Measurements from ENCODE around the gene PPA2.

The PPA2 gene

GRCh38 chr4:105430811-105431210, 43.1 kb downstream of the PPA2 start:
- H3K27ac ChIP-seq (replicated peaks): no peak overlapping the region
- no peaks in the 10 kb centered on the region for H3K27me3 ChIP-seq (ENCODE audit: insufficient read depth, poor library complexity, severe bottlenecking)
- no peak for TF ChIP-seq SPI1 (IDR thresholded peaks at IDR 0.05; ENCODE audit: borderline replicate concordance, low read depth)
- TF ChIP-seq GABPA (IDR thresholded peaks at IDR 0.05; ENCODE audit: low read depth): no peak
- no peak for TF ChIP-seq CTCF (IDR thresholded peaks at IDR 0.05; ENCODE audit: insufficient read depth, low read length)
- no peak for TF ChIP-seq POLR2AphosphoS5 (IDR thresholded peaks at IDR 0.05; ENCODE audit: low read depth)
- TF ChIP-seq, protein P1, sequence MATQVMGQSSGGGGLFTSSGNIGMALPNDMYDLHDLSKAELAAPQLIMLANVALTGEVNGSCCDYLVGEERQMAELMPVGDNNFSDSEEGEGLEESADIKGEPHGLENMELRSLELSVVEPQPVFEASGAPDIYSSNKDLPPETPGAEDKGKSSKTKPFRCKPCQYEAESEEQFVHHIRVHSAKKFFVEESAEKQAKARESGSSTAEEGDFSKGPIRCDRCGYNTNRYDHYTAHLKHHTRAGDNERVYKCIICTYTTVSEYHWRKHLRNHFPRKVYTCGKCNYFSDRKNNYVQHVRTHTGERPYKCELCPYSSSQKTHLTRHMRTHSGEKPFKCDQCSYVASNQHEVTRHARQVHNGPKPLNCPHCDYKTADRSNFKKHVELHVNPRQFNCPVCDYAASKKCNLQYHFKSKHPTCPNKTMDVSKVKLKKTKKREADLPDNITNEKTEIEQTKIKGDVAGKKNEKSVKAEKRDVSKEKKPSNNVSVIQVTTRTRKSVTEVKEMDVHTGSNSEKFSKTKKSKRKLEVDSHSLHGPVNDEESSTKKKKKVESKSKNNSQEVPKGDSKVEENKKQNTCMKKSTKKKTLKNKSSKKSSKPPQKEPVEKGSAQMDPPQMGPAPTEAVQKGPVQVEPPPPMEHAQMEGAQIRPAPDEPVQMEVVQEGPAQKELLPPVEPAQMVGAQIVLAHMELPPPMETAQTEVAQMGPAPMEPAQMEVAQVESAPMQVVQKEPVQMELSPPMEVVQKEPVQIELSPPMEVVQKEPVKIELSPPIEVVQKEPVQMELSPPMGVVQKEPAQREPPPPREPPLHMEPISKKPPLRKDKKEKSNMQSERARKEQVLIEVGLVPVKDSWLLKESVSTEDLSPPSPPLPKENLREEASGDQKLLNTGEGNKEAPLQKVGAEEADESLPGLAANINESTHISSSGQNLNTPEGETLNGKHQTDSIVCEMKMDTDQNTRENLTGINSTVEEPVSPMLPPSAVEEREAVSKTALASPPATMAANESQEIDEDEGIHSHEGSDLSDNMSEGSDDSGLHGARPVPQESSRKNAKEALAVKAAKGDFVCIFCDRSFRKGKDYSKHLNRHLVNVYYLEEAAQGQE (IDR thresholded peaks at IDR 0.05; ENCODE audit: insufficient replicate concordance, low read depth): no peak
- no peak overlapping the region for H3K4me3 ChIP-seq (replicated peaks; ENCODE audit: insufficient read depth, low read length)
- no peak for DNase-seq (ENCODE audit: low read depth in 1 of 2, low spot score in 1 of 2)

GRCh38 chr4:105426187-105426897, 47.5 kb downstream of the PPA2 start:
- H3K27me3 ChIP-seq (ENCODE audit: insufficient read depth, poor library complexity, severe bottlenecking): no peaks in the 10 kb centered on the region
- no peak overlapping the region for H3K4me3 ChIP-seq (replicated peaks; ENCODE audit: insufficient read depth, low read length)
- no peak overlapping the region for H3K27ac ChIP-seq (replicated peaks)
- TF ChIP-seq CTCF (IDR thresholded peaks at IDR 0.05; ENCODE audit: insufficient read depth, low read length): no peak
- DNase-seq (ENCODE audit: low read depth in 1 of 2, low spot score in 1 of 2): no peak

DNA sequence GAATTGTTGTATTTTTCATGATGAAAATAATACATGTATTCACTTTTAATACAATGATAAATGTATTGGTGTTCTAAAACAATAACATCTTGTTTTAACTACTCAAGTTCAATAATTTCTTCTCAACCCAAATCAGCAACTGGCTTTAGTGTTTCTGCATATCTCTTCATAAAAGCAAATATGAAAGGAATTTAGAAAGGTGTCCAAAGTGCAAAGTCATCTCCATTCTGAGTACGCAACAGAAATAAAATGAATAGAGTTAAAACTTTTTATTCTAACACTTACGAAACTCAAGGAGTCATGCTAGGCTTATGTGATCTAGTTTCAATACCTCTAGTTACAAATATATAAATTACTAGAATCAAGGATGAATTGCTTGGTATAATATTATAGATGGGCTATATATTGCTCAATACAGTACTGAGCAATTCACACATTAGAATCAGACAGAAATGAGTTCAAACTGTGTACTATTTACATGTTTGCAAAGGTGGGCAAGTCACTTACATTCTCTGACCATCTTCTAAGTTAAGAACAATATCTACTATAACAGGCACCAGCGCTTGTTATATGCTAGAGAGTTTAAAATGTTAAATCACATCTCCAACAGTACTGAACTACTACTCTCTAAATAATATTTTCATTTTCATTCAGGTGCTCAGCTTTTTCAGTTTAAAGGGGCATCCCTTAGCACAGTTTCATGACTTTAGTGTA, 51.5 kb downstream of the PPA2 start:
- H3K27ac ChIP-seq (replicated peaks): no peak overlapping the region
- no peak overlapping the region for H3K4me3 ChIP-seq (replicated peaks; ENCODE audit: insufficient read depth, low read length)
- TF ChIP-seq CTCF (IDR thresholded peaks at IDR 0.05; ENCODE audit: insufficient read depth, low read length) (no peak), POLR2AphosphoS5 (IDR thresholded peaks at IDR 0.05; ENCODE audit: low read depth) (no peak), SPI1 (IDR thresholded peaks at IDR 0.05; ENCODE audit: borderline replicate concordance, low read depth) (no peak), GABPA (IDR thresholded peaks at IDR 0.05; ENCODE audit: low read depth) (no peak)
- TF ChIP-seq, protein P1 (IDR thresholded peaks at IDR 0.05; ENCODE audit: insufficient replicate concordance, low read depth): no peak
- no peaks in the 10 kb centered on the region for H3K27me3 ChIP-seq (ENCODE audit: insufficient read depth, poor library complexity, severe bottlenecking)
- no peak for DNase-seq (ENCODE audit: low read depth in 1 of 2, low spot score in 1 of 2)

Data from HL-60 (cell line).